HG03103 (cell line): ENCODE results near the gene FBXL4.

Experiments
- ATAC-seq: cut with Tn5 transposase; IDR thresholded peaks from one replicate; pipeline ENCODE4 v1.9.1; 2021; ENCODE audit warnings: low read depth; ENCODE audit not compliant: unreplicated experiment

Gene FBXL4

GRCh38 chr6:98840996-98841513 lies 106.7 kb downstream of the FBXL4 start:
- no peak for ATAC-seq

- ATAC-seq = no peak
Measured at GRCh38 chr6:98840385-98840784, 107.4 kb downstream of the FBXL4 start.

- ATAC-seq = no peak
Measured at GRCh38 chr6:98839781-98840361, 107.9 kb downstream of the FBXL4 start.

- no peak for ATAC-seq
Measured at GRCh38 chr6:98838975-98839374, 108.8 kb downstream of the FBXL4 start.

GRCh38 chr6:98838032-98838431 lies 109.7 kb downstream of the FBXL4 start:
- ATAC-seq = no peak

- ATAC-seq = no peak
Measured at GRCh38 chr6:98836962-98837944, 110.5 kb downstream of the FBXL4 start.

- no peak for ATAC-seq
Measured at GRCh38 chr6:98836025-98836961, 111.5 kb downstream of the FBXL4 start.

- no peak for ATAC-seq
Measured at GRCh38 chr6:98835149-98836024, 112.4 kb downstream of the FBXL4 start.

- peak; percentile 60 for ATAC-seq
Measured at GRCh38 chr6:98834060-98835031, 113.4 kb downstream of the FBXL4 start, which contains the start of gene POU3F2. TSS of gene POU3F2 (plus strand) at chr6:98834574. CDS start at chr6:98834874, 300 bp downstream.

GRCh38 chr6:98833307-98834059 lies 114.3 kb downstream of the FBXL4 start:
- ATAC-seq = no peak

GRCh38 chr6:98833057-98833306 lies 114.8 kb downstream of the FBXL4 start:
- ATAC-seq = no peak

- no peak for ATAC-seq
Measured at GRCh38 chr6:98832284-98833056, 115.3 kb downstream of the FBXL4 start.

GRCh38 chr6:98831959-98832283 lies 115.8 kb downstream of the FBXL4 start:
- ATAC-seq = no peak

- no peak for ATAC-seq
Measured at GRCh38 chr6:98831057-98831958, 116.4 kb downstream of the FBXL4 start.

- ATAC-seq = no peak
Measured at GRCh38 chr6:98830146-98830545, 117.6 kb downstream of the FBXL4 start.

GRCh38 chr6:98828941-98829411 lies 118.8 kb downstream of the FBXL4 start:
- ATAC-seq = no peak
